GM12878 (cell line): ENCODE measurements around the gene STAT3. TPM values are rescaled to one million over a fixed set of nuclear protein-coding genes. Genes with fewer than 3 reads are reported as not detected.

ENCODE experiments used
- ATAC-seq: fragments of 200-7000 bp; cut with Tn5 transposase; 3 replicates; pipeline ENCODE4 v1.9.1; 2020; ENCODE audit warnings: mild to moderate bottlenecking, moderate library complexity
- BruUV-seq: library from RNA; stranded (reverse); fragments of 400-500 nt; replicated peaks from 2 replicates; lab custom pipeline; 2021; lab: Mats Ljungman, UMichigan
- CTCF ChIA-PET: fragments of 300-600 bp; sonication (Branson Sonifier 250); formaldehyde crosslinking; extraction: SDS; loops from one replicate; lab custom pipeline; 2021; ENCODE audit warnings: inconsistent platforms; lab: Yijun Ruan, JAX
- POLR2A ChIA-PET: fragments of 350-600 bp; formaldehyde crosslinking; extraction: SDS; loops from one replicate; lab custom pipeline; 2021; ENCODE audit warnings: inconsistent platforms; lab: Charles Lee
- RAD21 ChIA-PET: fragments of 300-600 bp; sonication (Branson Sonifier 250); formaldehyde crosslinking; loops from one replicate; lab custom pipeline; 2023; ENCODE audit warnings: antibody characterized with exemption; ENCODE audit not compliant: unreplicated experiment; lab: Charles Lee
- SMC1A ChIA-PET: fragments of 300-600 bp; sonication (Branson Sonifier 250); formaldehyde crosslinking; loops from one replicate; lab custom pipeline; 2023; ENCODE audit not compliant: unreplicated experiment, uncharacterized antibody; lab: Charles Lee
- DNase-seq: peaks from one replicate; pipeline ENCODE4 v3.0.0-alpha.2; 2011; ENCODE audit warnings: low read depth, low spot score
- FAIRE-seq: peaks from 3 replicates; lab custom pipeline; 2011; peaks lifted over from hg19 to GRCh38; lab: Jason Lieb, UNC
- H2AFZ ChIP-seq: 2 replicates; pipeline ENCODE4 v1.6.0; 2011; ENCODE audit warnings: low read depth, low read length, control low read depth; ENCODE audit not compliant: control insufficient read depth
- H3K27ac ChIP-seq: 2 replicates; pipeline ENCODE4 v1.5.1; 2011; ENCODE audit warnings: control low read depth; ENCODE audit not compliant: control insufficient read depth, insufficient read depth
- H3K27me3 ChIP-seq, 2 experiments: replicated peaks in 1 of 2; 2 replicates each; pipeline versions ENCODE4 v1.6.0 to v1.6.1; 2011; ENCODE audit warnings: low read length in 1 of 2; ENCODE audit not compliant: control insufficient read depth in 2 of 2, insufficient read depth in 2 of 2
- H3K36me3 ChIP-seq, 2 experiments: 2 replicates each; pipeline ENCODE4 v1.5.1; 2011; ENCODE audit warnings: low read length in 1 of 2; ENCODE audit not compliant: control insufficient read depth in 2 of 2, insufficient read depth in 2 of 2
- H3K4me1 ChIP-seq: 2 replicates; pipeline ENCODE4 v1.6.1; 2011; ENCODE audit warnings: mild to moderate bottlenecking, low read length, moderate library complexity, mixed read lengths; ENCODE audit not compliant: control insufficient read depth, insufficient read depth
- H3K4me2 ChIP-seq: 2 replicates; pipeline ENCODE4 v1.6.0; 2011; ENCODE audit warnings: control low read depth; ENCODE audit not compliant: control insufficient read depth, insufficient read depth
- H3K4me3 ChIP-seq: fragments of 200-600 bp; sonication (generic); 2 replicates; pipeline ENCODE4 v1.5.1; 2016
- H3K79me2 ChIP-seq: 2 replicates; pipeline ENCODE4 v1.6.0; 2011; ENCODE audit warnings: low read length; ENCODE audit not compliant: control insufficient read depth, insufficient read depth
- H3K9ac ChIP-seq: 2 replicates; pipeline ENCODE4 v1.8.0; 2011; ENCODE audit warnings: low read length, control low read depth, mixed read lengths; ENCODE audit not compliant: control insufficient read depth, insufficient read depth
- H3K9me3 ChIP-seq: replicated peaks from 3 replicates; pipeline ENCODE4 v1.5.1; 2011; ENCODE audit warnings: mild to moderate bottlenecking, low read length; ENCODE audit not compliant: control insufficient read depth, insufficient read depth
- H4K20me1 ChIP-seq: 2 replicates; pipeline ENCODE4 v1.6.0; 2011; ENCODE audit not compliant: control insufficient read depth, insufficient read depth
- BMI1 ChIP-seq: fragments of 450-650 bp; IDR thresholded peaks from 2 replicates; pipeline ENCODE4 v1.6.1; 2016; ENCODE audit warnings: mild to moderate bottlenecking, moderate library complexity, borderline replicate concordance
- CBX5 ChIP-seq: sonication (generic); IDR thresholded peaks from 2 replicates; pipeline ENCODE4 v1.6.1; 2016; ENCODE audit warnings: low read depth, moderate library complexity, mild to moderate bottlenecking, inconsistent platforms
- HDAC2 ChIP-seq: fragments of 200-600 bp; sonication (generic); IDR thresholded peaks from 2 replicates; pipeline ENCODE4 v1.6.1; 2017
- HSF1 ChIP-seq: fragments of 150-350 bp; IDR thresholded peaks from 2 replicates; pipeline ENCODE4 v1.6.1; 2014; ENCODE audit warnings: mild to moderate bottlenecking, low read depth, low read length
- NR2F1 ChIP-seq: fragments of 450-650 bp; conservative IDR thresholded peaks from 2 replicates; pipeline ENCODE4 v1.6.1; 2017; ENCODE audit warnings: mild to moderate bottlenecking
- POLR2AphosphoS5 ChIP-seq: IDR thresholded peaks from 2 replicates; pipeline ENCODE4 v1.6.1; 2011; ENCODE audit warnings: mild to moderate bottlenecking, low read length, inconsistent platforms
- SMAD1 ChIP-seq: fragments of 450-650 bp; IDR thresholded peaks from 2 replicates; pipeline ENCODE4 v1.6.1; 2018; ENCODE audit warnings: mild to moderate bottlenecking, low read depth; ENCODE audit not compliant: partially characterized antibody
- SMAD5 ChIP-seq: IDR thresholded peaks from 2 replicates; pipeline ENCODE4 v1.6.1; 2016; ENCODE audit warnings: antibody characterized with exemption, low read depth
- YBX1 ChIP-seq: fragments of 450-650 bp; IDR thresholded peaks from 2 replicates; pipeline ENCODE4 v1.6.1; 2016; ENCODE audit warnings: antibody characterized with exemption
- ZBTB11 ChIP-seq: fragments of 450-650 bp; formaldehyde crosslinking; IDR thresholded peaks from 2 replicates; pipeline ENCODE4 v1.5.0; 2022; ENCODE audit warnings: mild to moderate bottlenecking, missing genetic modification characterization
- WGBS: methylation state at CpG from one replicate; pipeline ENCODE4 v1.1.6; 2016; ENCODE audit warnings: low lambda C conversion rate; ENCODE audit not compliant: insufficient replicate concordance, insufficient coverage; ENCODE audit errors: missing lambda C conversion rate; 5-methylcytosine and 5-hydroxymethylcytosine counted together
- in situ Hi-C: fragments of 300-500 bp; cut with MboI; formaldehyde crosslinking; loops from 9 replicates; pipeline ENCODE4 v1.14.3; 2018; ENCODE audit warnings: mixed read lengths
- intact Hi-C: fragments of 100-400 bp; cut with micrococcal nuclease; formaldehyde crosslinking; loops from one replicate; pipeline ENCODE4 v1.14.2; 2022; ENCODE audit not compliant: unreplicated experiment
- polyA plus RNA-seq, 11 experiments: library from polyadenylated mRNA; depleted of rRNA in 4 of 11; unstranded in 6 of 11; stranded (reverse) in 5 of 11; fragments of >200 nt; fragmentation: Nextera tagmentation in 4 of 11; fragmentation: Illumina TruSeq in 1 of 11; extraction: Ambion mirVana in 4 of 11; extraction: Trizol in 1 of 11; gene quantifications; 1 replicate in 1 of 11; 2 replicates in 10 of 11; pipeline versions ENCODE4 v1.2.1 to v1.2.3, GENCODE V29; 2011 to 2016; ENCODE audit warnings: inconsistent platforms in 2 of 11, missing spikeins in 2 of 11, low read depth in 1 of 11
- total RNA-seq, 4 experiments: library from RNA; depleted of rRNA in 3 of 4; stranded (reverse); fragments of >200 nt in 3 of 4; fragmentation: Illumina TruSeq in 1 of 4; extraction: Trizol in 1 of 4; gene quantifications; 2 replicates each; pipeline versions ENCODE4 v1.2.1 to v1.2.3, GENCODE V29; 2013 to 2021
- TF ChIP-seq, protein P1 (sequence below): fragments of 450-650 bp; IDR thresholded peaks from 2 replicates; pipeline ENCODE4 v1.6.1; 2017; ENCODE audit warnings: mild to moderate bottlenecking
- TF ChIP-seq, protein P2 (sequence below): fragments of 450-650 bp; IDR thresholded peaks from 2 replicates; pipeline ENCODE4 v1.6.1; 2017; ENCODE audit warnings: mild to moderate bottlenecking, moderate library complexity

The STAT3 gene
- total and polyA plus RNA-seq, 10 of the 15 experiments (the other 5 are each of a cell fraction or from before 2014, with no cell fraction given): 18.4 to 96.4 (median 60.9) TPM

- Histone ChIP-seq H3K27me3 (no peaks in the 10 kb centered on the region), H4K20me1 (no peaks in the 10 kb centered on the region), H3K4me3 (peak overlapping the region; percentile 91), H3K9me3 (no peaks in the 10 kb centered on the region), H3K4me1 (peaks cover 23% of the 10 kb centered on the region), H2AFZ (peak overlapping the region; percentile 61), H3K36me3 (peaks cover 0 to 4% of the 10 kb centered on the region in 2 experiments; a peak in 1 of 4 replicates), H3K4me2 (peak overlapping the region; percentile 88), H3K9ac (peak overlapping the region; percentile 90), H3K79me2 (peaks cover 38% of the 10 kb centered on the region), H3K27ac (peak overlapping the region; percentile 79)
- in situ Hi-C loops: no loop called here
- ChIA-PET SMC1A (interaction anchor here (0.6 to 1.5 kb wide), 5 partner anchors 10 to 40 kb away, joined by 3 to 4 read pairs (median 4); no protein-coding TSS in a partner anchor), RAD21 (interaction anchor here (1.3 to 4.1 kb wide), 5 partner anchors 19 to 116 kb away, joined by 3 to 21 read pairs (median 6); no protein-coding TSS in a partner anchor), CTCF (interaction anchor here (0.9 to 2.7 kb wide), 6 partner anchors 8 to 115 kb away, joined by 3 to 14 read pairs (median 3); partner anchors contain the start of gene STAT3), POLR2A (interaction anchor here (0.5 to 3.1 kb wide), 9 partner anchors 10 to 612 kb away, joined by 3 to 9 read pairs (median 4); partner anchors contain the start of genes STAT3 and STAT5B)
- intact Hi-C loops: loop anchor here (5.0 kb wide), 1 partner anchor 105 kb away; the partner anchor contains the start of gene KCNH4
- FAIRE-seq (peak; percentile 57), DNase-seq (peak; percentile 40), ATAC-seq (peak; percentile 62)
- BruUV-seq: no TSS peak
- 1% methylated on average over 13 of the region's 14 CpGs for WGBS
- no peak for TF ChIP-seq YBX1
- no peak for TF ChIP-seq HDAC2
- no peak for TF ChIP-seq BMI1
- TF ChIP-seq CBX5: no peak
- peak; percentile 75 for TF ChIP-seq POLR2AphosphoS5
- TF ChIP-seq NR2F1: no peak
- TF ChIP-seq SMAD5: no peak
- TF ChIP-seq, protein P1, sequence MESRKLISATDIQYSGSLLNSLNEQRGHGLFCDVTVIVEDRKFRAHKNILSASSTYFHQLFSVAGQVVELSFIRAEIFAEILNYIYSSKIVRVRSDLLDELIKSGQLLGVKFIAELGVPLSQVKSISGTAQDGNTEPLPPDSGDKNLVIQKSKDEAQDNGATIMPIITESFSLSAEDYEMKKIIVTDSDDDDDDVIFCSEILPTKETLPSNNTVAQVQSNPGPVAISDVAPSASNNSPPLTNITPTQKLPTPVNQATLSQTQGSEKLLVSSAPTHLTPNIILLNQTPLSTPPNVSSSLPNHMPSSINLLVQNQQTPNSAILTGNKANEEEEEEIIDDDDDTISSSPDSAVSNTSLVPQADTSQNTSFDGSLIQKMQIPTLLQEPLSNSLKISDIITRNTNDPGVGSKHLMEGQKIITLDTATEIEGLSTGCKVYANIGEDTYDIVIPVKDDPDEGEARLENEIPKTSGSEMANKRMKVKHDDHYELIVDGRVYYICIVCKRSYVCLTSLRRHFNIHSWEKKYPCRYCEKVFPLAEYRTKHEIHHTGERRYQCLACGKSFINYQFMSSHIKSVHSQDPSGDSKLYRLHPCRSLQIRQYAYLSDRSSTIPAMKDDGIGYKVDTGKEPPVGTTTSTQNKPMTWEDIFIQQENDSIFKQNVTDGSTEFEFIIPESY: no peak
- TF ChIP-seq ZBTB11 (CRISPR knock-in tag): no peak
- TF ChIP-seq, protein P2, sequence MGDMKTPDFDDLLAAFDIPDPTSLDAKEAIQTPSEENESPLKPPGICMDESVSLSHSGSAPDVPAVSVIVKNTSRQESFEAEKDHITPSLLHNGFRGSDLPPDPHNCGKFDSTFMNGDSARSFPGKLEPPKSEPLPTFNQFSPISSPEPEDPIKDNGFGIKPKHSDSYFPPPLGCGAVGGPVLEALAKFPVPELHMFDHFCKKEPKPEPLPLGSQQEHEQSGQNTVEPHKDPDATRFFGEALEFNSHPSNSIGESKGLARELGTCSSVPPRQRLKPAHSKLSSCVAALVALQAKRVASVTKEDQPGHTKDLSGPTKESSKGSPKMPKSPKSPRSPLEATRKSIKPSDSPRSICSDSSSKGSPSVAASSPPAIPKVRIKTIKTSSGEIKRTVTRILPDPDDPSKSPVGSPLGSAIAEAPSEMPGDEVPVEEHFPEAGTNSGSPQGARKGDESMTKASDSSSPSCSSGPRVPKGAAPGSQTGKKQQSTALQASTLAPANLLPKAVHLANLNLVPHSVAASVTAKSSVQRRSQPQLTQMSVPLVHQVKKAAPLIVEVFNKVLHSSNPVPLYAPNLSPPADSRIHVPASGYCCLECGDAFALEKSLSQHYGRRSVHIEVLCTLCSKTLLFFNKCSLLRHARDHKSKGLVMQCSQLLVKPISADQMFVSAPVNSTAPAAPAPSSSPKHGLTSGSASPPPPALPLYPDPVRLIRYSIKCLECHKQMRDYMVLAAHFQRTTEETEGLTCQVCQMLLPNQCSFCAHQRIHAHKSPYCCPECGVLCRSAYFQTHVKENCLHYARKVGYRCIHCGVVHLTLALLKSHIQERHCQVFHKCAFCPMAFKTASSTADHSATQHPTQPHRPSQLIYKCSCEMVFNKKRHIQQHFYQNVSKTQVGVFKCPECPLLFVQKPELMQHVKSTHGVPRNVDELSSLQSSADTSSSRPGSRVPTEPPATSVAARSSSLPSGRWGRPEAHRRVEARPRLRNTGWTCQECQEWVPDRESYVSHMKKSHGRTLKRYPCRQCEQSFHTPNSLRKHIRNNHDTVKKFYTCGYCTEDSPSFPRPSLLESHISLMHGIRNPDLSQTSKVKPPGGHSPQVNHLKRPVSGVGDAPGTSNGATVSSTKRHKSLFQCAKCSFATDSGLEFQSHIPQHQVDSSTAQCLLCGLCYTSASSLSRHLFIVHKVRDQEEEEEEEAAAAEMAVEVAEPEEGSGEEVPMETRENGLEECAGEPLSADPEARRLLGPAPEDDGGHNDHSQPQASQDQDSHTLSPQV: no peak
- no peak for TF ChIP-seq SMAD1
- no peak for TF ChIP-seq HSF1
Observed at GRCh38 chr17:42287305-42287976, 100.8 kb downstream of the STAT3 start.
